Caco-2 (cell line): Measurements from ENCODE around the gene DPCD. TPM values are rescaled to one million over a fixed set of nuclear protein-coding genes. Genes with fewer than 3 reads are reported as not detected.

Experiments
- BruUV-seq: library from RNA; stranded (reverse); fragments of 400-500 nt; replicated peaks from 2 replicates; lab custom pipeline; 2021; lab: Mats Ljungman, UMichigan
- CTCF ChIA-PET: fragments of 300-600 bp; sonication (Branson Sonifier 250); formaldehyde crosslinking; loops from one replicate; lab custom pipeline; 2022; ENCODE audit warnings: antibody characterized with exemption; lab: Charles Lee
- POLR2A ChIA-PET: fragments of 300-600 bp; sonication (Branson Sonifier 250); formaldehyde crosslinking; loops from one replicate; lab custom pipeline; 2022; ENCODE audit warnings: antibody characterized with exemption; lab: Charles Lee
- DNase-seq, 2 experiments: peaks; one replicate each; pipeline versions ENCODE4 v3.0.0 to v3.0.0-alpha.2; 2020 to 2022
- H3K27me3 ChIP-seq: replicated peaks from 2 replicates; pipeline ENCODE4 v1.6.0; 2011; ENCODE audit warnings: low read length; ENCODE audit not compliant: control insufficient read depth, insufficient read depth
- H3K36me3 ChIP-seq: 2 replicates; pipeline ENCODE4 v1.5.1; 2011; ENCODE audit warnings: low read length; ENCODE audit not compliant: control insufficient read depth, insufficient read depth
- H3K4me1 ChIP-seq: fragments of 250-450 bp; sonication (Bioruptor Pico); 2 replicates; pipeline ENCODE4 v1.5.1; 2020; ENCODE audit warnings: mild to moderate bottlenecking
- H3K4me3 ChIP-seq: 2 replicates; pipeline ENCODE4 v1.5.1; 2011; ENCODE audit warnings: low read depth, mild to moderate bottlenecking, control low read depth, low read length
- H3K9me3 ChIP-seq: fragments of 250-450 bp; sonication (Bioruptor Pico); 2 replicates; pipeline ENCODE4 v1.5.1; 2020; ENCODE audit warnings: mild to moderate bottlenecking, moderate library complexity
- H3K27ac Mint-ChIP-seq: one replicate; pipeline ENCODE4 v1.8.0; 2022; ENCODE audit warnings: mixed read lengths; ENCODE audit not compliant: unreplicated experiment
- H3K27me3 Mint-ChIP-seq: one replicate; pipeline ENCODE4 v1.8.0; 2022; ENCODE audit warnings: mixed read lengths; ENCODE audit not compliant: insufficient read depth, unreplicated experiment
- H3K36me3 Mint-ChIP-seq: one replicate; pipeline ENCODE4 v1.8.0; 2022; ENCODE audit warnings: mild to moderate bottlenecking, mixed read lengths; ENCODE audit not compliant: insufficient read depth, unreplicated experiment
- H3K4me1 Mint-ChIP-seq: one replicate; pipeline ENCODE4 v1.8.0; 2022; ENCODE audit warnings: low read depth, mixed read lengths; ENCODE audit not compliant: unreplicated experiment
- H3K4me3 Mint-ChIP-seq: one replicate; pipeline ENCODE4 v1.8.0; 2022; ENCODE audit warnings: mild to moderate bottlenecking, moderate library complexity, mixed read lengths; ENCODE audit not compliant: unreplicated experiment
- H3K9me3 Mint-ChIP-seq: one replicate; pipeline ENCODE4 v1.8.0; 2022; ENCODE audit warnings: mixed read lengths; ENCODE audit not compliant: unreplicated experiment
- intact Hi-C: fragments of 100-400 bp; cut with micrococcal nuclease; formaldehyde crosslinking; loops from one replicate; pipeline ENCODE4 v1.10.0; 2022; ENCODE audit not compliant: unreplicated experiment
- total RNA-seq: library from RNA; stranded (reverse); gene quantifications from 2 replicates; pipeline ENCODE4 v1.2.3, GENCODE V29; 2022
- TF ChIP-seq, protein P1 (sequence below), 2 experiments: fragments of 200-600 bp in 1 of 2; IDR thresholded peaks; 1 replicate in 1 of 2; 2 replicates in 1 of 2; pipeline versions ENCODE4 v1.5.1 to v1.8.0; 2011 to 2022; ENCODE audit warnings: antibody characterized with exemption in 1 of 2, control low read depth in 1 of 2, inconsistent platforms in 1 of 2, low read depth in 1 of 2, low read length in 1 of 2, mild to moderate bottlenecking in 1 of 2, moderate library complexity in 1 of 2; ENCODE audit not compliant: insufficient read depth in 1 of 2, severe bottlenecking in 1 of 2, unreplicated experiment in 1 of 2

DPCD gene
- total RNA-seq, 1 experiment from 2014 or later, result 13.1 TPM

DNA sequence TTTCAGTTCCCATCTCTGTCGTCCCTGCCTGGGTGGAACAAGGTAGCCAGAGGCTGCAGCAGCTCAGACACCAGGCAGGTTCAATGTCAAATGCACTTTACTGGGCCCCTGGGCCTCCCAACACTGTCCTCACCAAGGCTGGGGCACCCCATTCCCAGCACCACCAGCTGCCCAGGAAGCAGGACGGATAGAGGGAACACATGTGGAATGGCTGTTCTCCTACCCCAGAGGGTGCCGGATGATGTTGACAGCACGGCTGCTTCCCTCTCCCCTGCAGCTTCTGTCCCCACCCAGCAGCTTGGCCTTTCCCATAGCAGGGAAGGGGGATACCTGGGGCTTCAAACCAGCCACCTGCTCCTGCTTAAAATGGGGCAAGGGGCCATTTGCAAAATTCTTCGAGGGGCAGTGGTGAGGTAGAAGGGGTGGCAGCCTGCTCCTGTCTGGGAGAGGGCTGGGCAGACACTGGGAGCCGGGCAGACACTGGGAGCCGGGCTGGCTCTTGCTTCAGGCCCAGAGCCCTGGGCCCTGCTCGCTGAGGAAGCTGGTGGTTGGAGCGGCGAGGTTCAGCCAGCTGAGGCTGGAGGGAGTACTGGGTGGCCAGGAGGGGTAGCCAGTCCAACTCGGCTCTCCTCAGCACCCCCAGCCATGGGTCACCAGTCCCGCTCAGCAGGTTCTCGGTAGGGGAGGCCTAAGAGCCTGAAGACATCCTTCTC is 9.2 kb upstream of the DPCD start:
- intact Hi-C loops, result no loop called here
- ChIA-PET POLR2A (no interaction called here), CTCF (no interaction called here)
- no peaks in the 10 kb centered on the region for H3K9me3 Mint-ChIP-seq
- Histone ChIP-seq H3K27me3 (no peaks in the 10 kb centered on the region), H3K4me3 (no peak overlapping the region), H3K9me3 (no peaks in the 10 kb centered on the region), H3K36me3 (no peaks in the 10 kb centered on the region), H3K4me1 (no peaks in the 10 kb centered on the region)
- no peak for DNase-seq
- H3K27me3 Mint-ChIP-seq, result no peaks in the 10 kb centered on the region
- H3K4me3 Mint-ChIP-seq, result no peak overlapping the region
- no TSS peak for BruUV-seq
- H3K27ac Mint-ChIP-seq, result no peak overlapping the region
- no peaks in the 10 kb centered on the region for H3K4me1 Mint-ChIP-seq
- H3K36me3 Mint-ChIP-seq, result peaks cover 14% of the 10 kb centered on the region
- TF ChIP-seq, protein P1, sequence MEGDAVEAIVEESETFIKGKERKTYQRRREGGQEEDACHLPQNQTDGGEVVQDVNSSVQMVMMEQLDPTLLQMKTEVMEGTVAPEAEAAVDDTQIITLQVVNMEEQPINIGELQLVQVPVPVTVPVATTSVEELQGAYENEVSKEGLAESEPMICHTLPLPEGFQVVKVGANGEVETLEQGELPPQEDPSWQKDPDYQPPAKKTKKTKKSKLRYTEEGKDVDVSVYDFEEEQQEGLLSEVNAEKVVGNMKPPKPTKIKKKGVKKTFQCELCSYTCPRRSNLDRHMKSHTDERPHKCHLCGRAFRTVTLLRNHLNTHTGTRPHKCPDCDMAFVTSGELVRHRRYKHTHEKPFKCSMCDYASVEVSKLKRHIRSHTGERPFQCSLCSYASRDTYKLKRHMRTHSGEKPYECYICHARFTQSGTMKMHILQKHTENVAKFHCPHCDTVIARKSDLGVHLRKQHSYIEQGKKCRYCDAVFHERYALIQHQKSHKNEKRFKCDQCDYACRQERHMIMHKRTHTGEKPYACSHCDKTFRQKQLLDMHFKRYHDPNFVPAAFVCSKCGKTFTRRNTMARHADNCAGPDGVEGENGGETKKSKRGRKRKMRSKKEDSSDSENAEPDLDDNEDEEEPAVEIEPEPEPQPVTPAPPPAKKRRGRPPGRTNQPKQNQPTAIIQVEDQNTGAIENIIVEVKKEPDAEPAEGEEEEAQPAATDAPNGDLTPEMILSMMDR (IDR thresholded peaks at IDR 0.05; ENCODE audit: insufficient read depth in 1 of 2, low read depth in 1 of 2, low read length in 1 of 2, severe bottlenecking in 1 of 2, unreplicated experiment in 1 of 2), result no peak

- H3K4me3 Mint-ChIP-seq, result no peak overlapping the region
- no peaks in the 10 kb centered on the region for H3K27me3 ChIP-seq
- no peaks in the 10 kb centered on the region for H3K36me3 ChIP-seq
- no peaks in the 10 kb centered on the region for H3K4me1 Mint-ChIP-seq
- no TSS peak for BruUV-seq
- ChIA-PET POLR2A (no interaction called here), CTCF (interaction anchor here (1.9 kb wide), 1 partner anchor 9 kb away, joined by 7 read pairs; no protein-coding TSS in a partner anchor)
- H3K4me1 ChIP-seq, result no peaks in the 10 kb centered on the region
- TF ChIP-seq, protein P1 (IDR thresholded peaks at IDR 0.05; ENCODE audit: insufficient read depth in 1 of 2, low read depth in 1 of 2, low read length in 1 of 2, severe bottlenecking in 1 of 2, unreplicated experiment in 1 of 2), result no peak
- intact Hi-C loops, result no loop called here
- no peak for DNase-seq
- no peak overlapping the region for H3K4me3 ChIP-seq
- H3K9me3 Mint-ChIP-seq, result no peaks in the 10 kb centered on the region
- H3K27ac Mint-ChIP-seq, result no peak overlapping the region
- H3K27me3 Mint-ChIP-seq, result no peaks in the 10 kb centered on the region
- peaks cover 14% of the 10 kb centered on the region for H3K36me3 Mint-ChIP-seq
- no peaks in the 10 kb centered on the region for H3K9me3 ChIP-seq
Measured at GRCh38 chr10:101579516-101579870, 8.6 kb upstream of the DPCD start.

DNA sequence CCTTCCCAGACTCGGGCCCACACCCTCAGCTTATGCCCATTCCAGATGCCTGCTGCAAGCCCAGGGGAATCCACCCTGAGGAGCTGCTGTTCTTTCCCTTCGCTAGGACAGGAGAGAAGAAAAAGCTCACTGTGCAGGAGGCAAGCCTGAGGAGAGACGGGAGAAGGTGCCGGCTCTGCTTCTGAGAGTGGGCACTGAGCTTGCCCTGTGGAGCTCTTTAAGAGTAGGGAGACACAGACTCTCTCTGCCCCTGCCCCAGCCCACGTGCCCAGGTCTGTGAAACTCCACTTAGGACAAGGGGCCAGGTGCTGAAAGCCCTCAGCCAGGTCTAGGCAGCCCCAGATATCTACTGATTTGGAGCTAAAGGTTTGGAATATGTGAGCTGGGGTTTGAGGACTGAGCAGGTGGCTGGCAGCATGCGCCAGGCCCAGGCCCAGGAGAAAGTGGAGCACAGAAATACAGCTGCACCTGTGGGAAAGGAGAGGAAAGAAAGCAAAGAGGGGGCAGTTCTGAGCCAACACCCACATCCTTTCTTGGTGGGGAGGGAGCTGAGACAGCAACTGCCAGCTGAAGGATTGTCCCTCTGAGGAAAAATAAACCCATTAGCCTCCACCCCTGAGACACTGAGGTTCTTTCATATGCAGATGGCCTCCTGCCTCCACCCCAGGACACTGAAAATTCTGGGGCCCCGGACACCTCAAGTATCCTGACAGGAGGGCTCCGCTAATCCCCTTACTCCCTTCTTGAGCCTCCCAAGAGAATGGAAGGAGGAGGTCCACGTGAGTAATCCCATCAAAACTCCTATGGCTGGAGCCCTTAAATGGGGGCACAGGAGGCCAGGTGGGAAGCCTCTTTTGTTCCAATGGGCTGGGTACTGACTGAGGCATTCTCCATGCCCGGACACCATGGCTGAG is 7.4 kb upstream of the DPCD start:
- no peak overlapping the region for H3K4me3 ChIP-seq
- Mint-ChIP-seq H3K27ac (no peak overlapping the region), H3K4me1 (no peaks in the 10 kb centered on the region), H3K36me3 (peaks cover 14% of the 10 kb centered on the region), H3K27me3 (no peaks in the 10 kb centered on the region), H3K9me3 (no peaks in the 10 kb centered on the region), H3K4me3 (no peak overlapping the region)
- intact Hi-C loops, result no loop called here
- DNase-seq, result no peak
- peaks cover 2% of the 10 kb centered on the region for H3K36me3 ChIP-seq
- H3K27me3 ChIP-seq, result no peaks in the 10 kb centered on the region
- ChIA-PET CTCF (interaction anchor here (1.9 kb wide), 1 partner anchor 10 kb away, joined by 7 read pairs; no protein-coding TSS in a partner anchor), POLR2A (interaction anchor here (0.6 kb wide), 1 partner anchor 62 kb away, joined by 7 read pairs; no protein-coding TSS in a partner anchor)
- no TSS peak for BruUV-seq
- TF ChIP-seq, protein P1 (IDR thresholded peaks at IDR 0.05; ENCODE audit: insufficient read depth in 1 of 2, low read depth in 1 of 2, low read length in 1 of 2, severe bottlenecking in 1 of 2, unreplicated experiment in 1 of 2), result no peak
- no peaks in the 10 kb centered on the region for H3K9me3 ChIP-seq
- H3K4me1 ChIP-seq, result no peaks in the 10 kb centered on the region
